ENCODE measurements around the gene VAPA.

The VAPA gene

DNA sequence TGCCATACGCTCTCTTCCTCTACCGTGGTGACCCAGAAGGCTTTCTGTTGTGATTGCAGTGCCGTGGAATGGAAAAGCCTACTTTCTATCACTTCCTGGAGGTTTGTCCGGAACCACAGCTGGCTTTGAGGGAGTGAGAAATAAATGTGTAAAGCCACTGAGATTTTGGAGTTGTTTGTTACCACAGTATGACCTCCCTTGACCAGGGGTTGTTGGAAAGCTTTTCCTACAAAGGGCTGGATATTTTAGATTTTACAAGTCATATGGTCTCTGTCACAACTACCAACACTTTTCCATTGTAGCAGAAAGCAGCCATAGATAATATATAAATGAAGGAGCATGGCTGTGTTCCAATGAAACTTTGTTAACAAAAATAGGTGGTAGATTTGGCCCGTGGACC lies 70.3 kb downstream of the VAPA start:
- DNase-seq, result no peak

GRCh38 chr18:9985641-9986040 lies 71.8 kb downstream of the VAPA start:
- DNase-seq, result no peak

DNA sequence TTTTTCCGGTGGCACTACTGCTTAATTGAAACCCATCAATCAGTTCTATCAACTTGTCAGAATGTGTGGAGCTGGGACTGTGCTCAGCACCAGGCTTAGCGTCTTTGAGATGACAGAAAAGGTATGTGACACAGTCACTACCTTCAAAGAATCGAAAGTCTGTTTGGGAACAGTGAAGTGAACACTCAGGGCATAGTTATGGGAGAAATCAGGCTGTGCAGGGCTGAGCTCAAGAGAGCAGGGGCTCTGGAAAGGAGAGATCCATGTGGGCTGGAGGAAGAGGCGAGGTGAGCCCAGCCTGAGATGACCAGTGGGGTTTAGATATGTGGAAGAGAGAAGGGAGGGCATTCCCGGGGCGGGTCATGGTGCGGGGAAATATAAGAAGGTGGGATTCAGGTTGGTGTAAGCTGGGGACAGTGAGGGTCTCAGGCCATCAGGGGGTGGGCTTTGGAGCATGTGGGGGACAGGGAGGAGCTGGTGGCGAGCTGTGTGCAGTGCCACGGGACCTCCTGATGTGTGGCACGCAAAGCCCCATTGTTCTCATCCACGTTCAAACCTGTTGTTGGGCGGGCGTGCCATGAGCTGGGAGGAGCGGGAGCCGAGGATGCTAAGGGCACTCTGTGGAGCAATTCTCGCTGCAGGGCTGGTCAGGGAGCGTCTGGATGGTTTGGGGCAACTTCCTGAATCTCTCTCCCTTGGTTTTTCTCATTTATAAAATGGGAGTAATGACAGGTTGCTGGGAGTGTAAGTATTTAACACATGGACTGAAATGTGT lies 72.5 kb downstream of the VAPA start:
- DNase-seq, result no peak

DNA sequence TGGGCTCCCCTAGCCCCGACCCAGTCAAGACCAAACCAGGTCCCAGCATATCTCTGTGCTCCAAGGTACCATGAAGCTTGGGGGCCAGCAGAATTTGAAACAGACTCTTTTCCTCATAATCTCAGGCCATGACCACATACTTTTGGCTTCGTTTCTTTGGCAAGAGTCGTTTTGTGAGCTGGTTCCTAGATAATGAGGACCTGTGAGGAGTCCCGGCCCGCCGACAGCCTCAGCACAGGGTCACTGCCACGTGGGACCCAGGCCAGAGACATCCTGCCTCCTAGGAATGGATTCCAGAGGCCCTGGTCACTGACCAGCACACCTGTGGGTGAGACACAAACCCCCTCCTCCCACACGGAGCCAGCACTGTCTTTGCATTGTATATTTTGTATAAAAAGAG lies 73.5 kb downstream of the VAPA start:
- no peak for DNase-seq

DNA sequence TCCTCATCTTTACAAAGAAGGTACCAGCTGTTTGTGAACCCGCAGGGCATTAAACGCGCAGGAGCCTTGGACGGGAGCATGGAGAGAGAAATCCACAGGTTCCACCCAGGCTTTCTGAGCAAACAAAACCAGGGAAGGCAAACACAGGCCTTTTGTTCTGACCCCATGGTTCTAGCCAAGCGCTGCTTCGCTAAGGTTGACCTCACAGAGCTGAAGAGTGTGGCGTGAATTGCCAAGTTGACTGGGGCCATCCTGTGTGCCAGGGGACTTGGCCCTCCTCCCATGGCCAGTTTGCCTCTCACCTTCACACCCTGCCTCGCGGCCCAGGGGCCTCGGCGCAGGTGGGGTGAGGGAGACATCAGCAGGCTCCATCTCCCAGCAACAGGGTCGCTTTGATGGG lies 74.1 kb downstream of the VAPA start:
- no peak for DNase-seq

- no peak for DNase-seq
These were observed 74.8 kb downstream of the VAPA start for GRCh38 chr18:9988665-9989064.

DNA sequence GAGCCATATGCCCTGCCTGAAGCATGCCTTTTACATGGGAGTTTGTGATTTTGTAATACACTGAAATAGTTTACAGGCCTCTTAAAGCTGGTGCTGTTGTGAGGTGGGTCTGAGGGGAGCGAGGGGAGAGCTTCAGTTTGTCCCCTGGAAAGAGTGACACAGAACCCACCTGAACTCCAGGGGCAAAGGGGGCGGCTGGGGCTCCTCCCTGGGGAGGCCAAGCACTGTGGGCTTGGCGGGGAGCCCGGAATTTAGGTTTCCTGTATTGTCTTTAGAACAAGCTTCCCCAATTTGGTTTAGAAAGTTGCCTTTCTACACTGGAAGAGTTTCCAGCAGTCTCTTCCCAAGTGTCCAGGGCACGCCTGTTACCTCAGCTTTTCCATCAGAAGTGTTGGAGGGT lies 75.7 kb downstream of the VAPA start:
- DNase-seq, result no peak

DNA sequence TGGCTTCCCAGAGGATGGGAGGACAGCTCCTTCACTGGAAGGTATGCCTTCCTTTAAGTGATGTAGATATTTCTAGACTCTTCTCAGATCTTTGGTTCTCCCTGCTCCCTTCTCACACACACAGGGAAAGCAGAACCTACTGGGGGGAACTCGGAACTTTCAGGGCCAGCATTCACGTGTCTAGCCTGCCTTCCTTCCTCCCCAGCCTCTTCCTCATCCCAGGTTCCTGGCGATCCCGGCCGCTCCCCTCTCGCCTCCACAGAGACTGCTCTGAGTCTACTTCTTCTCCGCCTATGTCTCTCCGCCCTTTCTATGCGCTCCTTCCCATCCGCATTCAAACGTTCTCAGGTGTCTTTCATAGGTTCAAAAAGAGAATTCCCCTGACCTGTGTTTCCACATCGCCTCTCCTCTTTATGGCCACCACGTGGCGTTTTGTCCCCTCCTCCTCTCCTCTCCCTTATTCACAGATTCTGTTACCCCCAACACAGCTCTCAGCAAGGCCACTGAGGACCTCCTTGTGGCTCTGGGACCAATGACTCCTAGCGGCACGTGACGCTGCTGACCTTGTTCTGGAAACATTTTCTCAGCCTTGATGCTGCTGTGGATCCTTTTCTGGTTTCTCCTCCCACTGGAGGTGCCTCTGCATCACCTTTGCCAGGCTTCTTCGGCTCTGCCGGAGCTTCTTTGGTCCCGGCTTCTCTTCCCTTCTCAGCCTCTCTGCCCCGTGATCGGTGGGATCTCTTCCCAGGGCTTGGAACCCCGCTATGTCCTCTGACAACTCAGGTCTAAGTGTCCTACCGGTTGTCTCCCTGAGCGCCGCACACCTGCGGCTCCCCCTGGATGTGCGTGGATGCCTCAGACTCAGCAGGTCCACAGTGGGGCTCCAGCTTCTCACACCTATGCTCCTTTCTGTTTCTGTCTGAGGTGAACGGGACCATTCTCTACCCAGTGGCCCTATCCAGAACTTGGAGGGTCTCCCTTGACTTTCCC lies 77.5 kb downstream of the VAPA start:
- DNase-seq, result no peak

DNA sequence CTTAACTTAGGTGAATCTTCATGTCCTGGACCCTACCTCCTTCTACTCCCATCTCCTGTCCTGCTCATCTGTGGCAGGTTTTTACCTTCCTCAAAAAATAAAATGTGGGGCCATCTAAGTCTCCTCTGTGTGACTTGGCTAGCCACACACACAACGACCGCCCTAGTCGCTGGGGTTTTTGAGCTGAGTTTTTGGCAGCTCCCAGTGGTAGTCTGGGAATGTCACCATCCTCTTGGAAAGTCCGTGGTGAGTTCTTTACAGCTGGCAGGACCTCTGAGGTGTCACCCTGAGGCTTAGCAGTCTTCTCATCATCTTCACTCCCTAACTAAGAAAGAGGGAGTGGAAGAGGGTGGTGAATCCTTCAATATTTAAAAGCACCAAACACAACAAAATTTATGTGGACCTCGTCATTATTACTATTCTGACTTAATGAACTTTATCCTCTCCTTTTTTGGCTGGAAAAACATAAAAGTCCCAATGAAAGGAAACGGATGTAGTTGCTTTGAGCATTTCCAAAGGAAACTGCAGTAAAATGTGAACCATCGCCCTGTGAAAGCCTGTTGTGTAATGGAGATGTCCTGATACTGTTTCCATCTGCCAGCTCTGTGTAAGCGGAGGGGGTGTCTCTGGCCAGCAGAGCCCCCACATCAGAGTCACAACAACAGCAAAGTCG lies 78.6 kb downstream of the VAPA start:
- DNase-seq, result no peak

DNA sequence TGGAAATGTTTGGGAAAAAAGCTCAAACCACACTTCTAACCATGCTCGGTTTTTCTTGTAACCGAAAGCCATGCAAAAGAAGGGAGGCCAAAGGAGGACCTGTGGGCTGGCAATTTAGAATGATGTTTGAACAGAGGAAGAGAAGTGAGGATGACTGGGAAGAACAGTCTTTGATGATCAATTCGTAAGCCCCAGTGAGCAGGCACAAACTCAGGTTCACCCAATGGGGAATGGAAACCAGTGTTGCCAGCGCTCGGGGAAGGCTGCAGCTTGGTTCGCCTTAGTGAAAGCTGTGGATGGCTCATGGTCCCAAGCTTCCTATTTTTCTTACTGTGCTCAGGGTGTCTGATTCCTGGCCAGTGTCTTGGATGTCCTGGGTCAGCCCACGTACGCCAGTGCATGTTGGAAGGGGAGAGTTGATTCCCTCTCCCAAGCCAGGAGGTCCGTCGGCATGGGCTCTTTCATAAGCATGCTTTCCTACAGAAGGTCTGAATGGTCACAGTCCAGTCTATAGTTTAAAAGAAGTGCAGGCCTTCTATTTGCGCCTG lies 79.2 kb downstream of the VAPA start:
- no peak for DNase-seq

- no peak for DNase-seq
These were observed 79.8 kb downstream of the VAPA start for GRCh38 chr18:9993521-9994025.

DNA sequence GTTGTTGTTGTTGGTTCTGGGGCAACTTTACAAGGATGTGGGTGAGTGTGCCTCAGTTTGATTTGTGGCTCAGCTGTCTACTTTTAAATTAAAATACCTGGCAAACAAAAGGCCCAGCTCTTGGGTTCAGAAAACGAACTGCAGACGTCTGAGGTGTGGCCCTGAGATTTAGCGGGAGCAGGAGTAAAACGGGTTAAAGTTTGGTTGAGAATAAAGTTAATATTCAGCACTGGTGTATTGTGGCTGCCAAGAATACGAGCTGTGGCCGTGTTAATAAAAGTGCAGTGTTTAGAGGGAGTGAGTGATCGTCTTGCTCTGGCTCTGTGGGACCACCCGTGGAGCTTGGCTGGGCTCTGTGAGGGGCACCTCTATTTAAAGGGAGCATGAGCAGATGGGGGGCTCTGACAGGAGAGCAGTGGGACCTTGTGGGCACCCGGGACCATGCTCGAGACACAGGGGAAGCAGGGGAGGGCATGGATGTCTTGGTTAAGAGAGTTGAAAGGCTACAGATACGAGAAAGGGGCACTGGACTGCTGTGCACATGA lies 80.3 kb downstream of the VAPA start:
- DNase-seq, result no peak

- DNase-seq, result no peak
These were observed 81.0 kb downstream of the VAPA start for GRCh38 chr18:9994701-9995235.

DNA sequence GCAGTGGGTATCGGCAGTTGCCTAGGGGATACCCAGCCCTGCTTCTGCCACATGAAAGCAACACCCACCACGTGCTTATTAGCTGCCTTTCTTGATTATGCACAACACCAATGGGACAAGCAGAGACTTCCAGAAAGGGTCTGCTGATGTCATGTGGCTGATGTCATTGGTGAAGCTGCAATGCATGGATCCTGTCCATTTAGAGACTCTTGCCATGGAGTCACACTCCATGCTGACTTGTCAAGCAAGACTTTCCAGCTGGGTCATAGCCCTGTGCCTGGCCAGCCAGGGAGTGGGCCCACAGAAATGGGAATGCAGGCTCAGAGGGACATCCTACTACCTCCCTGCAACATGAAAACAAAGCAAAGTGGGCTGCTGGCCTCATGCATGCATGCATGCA lies 81.8 kb downstream of the VAPA start:
- DNase-seq, result no peak

GRCh38 chr18:9996094-9996493 lies 82.3 kb downstream of the VAPA start:
- DNase-seq, result no peak

- no peak for DNase-seq
These were observed 83.9 kb downstream of the VAPA start for GRCh38 chr18:9997711-9998110.

GRCh38 chr18:9998330-9998729 lies 84.5 kb downstream of the VAPA start:
- no peak for DNase-seq

GRCh38 chr18:10002280-10002679 lies 88.5 kb downstream of the VAPA start:
- no peak for DNase-seq

GRCh38 chr18:10003281-10003680 lies 89.5 kb downstream of the VAPA start:
- DNase-seq, result no peak

- DNase-seq, result no peak
These were observed 90.0 kb downstream of the VAPA start for GRCh38 chr18:10003866-10004265.

DNA sequence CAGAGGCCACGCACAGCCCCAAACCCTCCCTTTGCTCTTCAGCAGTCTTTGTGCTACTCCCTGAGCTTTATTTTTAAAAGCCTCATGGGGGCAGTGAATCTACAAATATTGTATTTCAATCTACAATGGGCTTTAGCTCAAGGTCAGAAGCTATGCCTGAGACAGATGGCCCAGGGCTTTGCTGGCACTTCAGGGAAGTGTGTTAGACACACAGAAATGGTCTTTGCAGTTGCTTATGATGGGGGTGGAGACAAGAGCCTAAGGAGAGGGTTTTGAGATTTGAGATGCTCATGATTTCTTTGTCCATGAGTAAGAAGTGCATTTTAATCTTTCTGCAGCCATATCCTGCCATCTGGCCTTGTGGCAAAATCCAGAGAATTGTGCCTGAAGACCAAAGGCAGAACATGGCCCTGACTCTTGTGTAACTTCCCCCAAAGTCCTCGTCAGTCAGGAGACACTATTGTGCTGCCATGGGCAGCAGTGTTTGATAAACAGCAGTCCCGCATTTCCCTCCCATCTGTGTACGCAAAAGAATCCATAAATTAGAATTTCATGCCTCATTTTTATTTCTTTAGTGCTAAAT lies 92.6 kb downstream of the VAPA start:
- DNase-seq, result no peak
